Omental fat pad (tissue), 4 donors: ENCODE measurements around the gene NUB1. TPM values are rescaled to one million over a fixed set of nuclear protein-coding genes. Genes with fewer than 3 reads are reported as not detected.

Source experiments
- ATAC-seq: fragments of 150-250 bp; one replicate; pipeline ENCODE4 v1.9.1; 2016; ENCODE audit warnings: mild to moderate bottlenecking, moderate library complexity; ENCODE audit not compliant: low FRiP score
- DNase-seq: peaks from one replicate; pipeline ENCODE4 v3.0.0-alpha.2; 2019; ENCODE audit warnings: low spot score
- CTCF ChIP-seq, 3 donors: fragments of 450-650 bp; IDR thresholded peaks; one replicate each; pipeline ENCODE4 v1.5.1; 2016 to 2017; ENCODE audit warnings: antibody characterized with exemption in 3 of 3, mild to moderate bottlenecking in 3 of 3, moderate library complexity in 2 of 3
- total RNA-seq, 4 donors: library from RNA; depleted of rRNA; stranded (reverse); fragments of >200 nt; gene quantifications; one replicate each; pipeline ENCODE4 v1.1.0, GENCODE V29; 2016

The NUB1 gene
- total RNA-seq, 4 donors from 2014 or later, result 48.6 to 76.4 (median 56.0) TPM

- ATAC-seq (no peak), DNase-seq (no peak)
These were observed 42.7 kb downstream of the NUB1 start for GRCh38 chr7:151384352-151384697.

GRCh38 chr7:151384776-151385625, 43.4 kb downstream of the NUB1 start:
- no peak for TF ChIP-seq CTCF (IDR thresholded peaks at IDR 0.05)
- no peak for DNase-seq
- no peak for ATAC-seq

More at GRCh38 chr7:151384352-151384697, 42.7 kb downstream of the NUB1 start:
- TF ChIP-seq CTCF (IDR thresholded peaks at IDR 0.05), result no peak

- no peak for TF ChIP-seq CTCF (IDR thresholded peaks at IDR 0.05)
- ATAC-seq (no peak), DNase-seq (no peak)
These were observed 44.2 kb downstream of the NUB1 start for GRCh38 chr7:151385626-151386300.

GRCh38 chr7:151386301-151387160, 44.9 kb downstream of the NUB1 start:
- DNase-seq (no peak), ATAC-seq (no peak)
- TF ChIP-seq CTCF (IDR thresholded peaks at IDR 0.05), result no peak

- DNase-seq (no peak), ATAC-seq (no peak)
- no peak for TF ChIP-seq CTCF (IDR thresholded peaks at IDR 0.05)
These were observed 45.8 kb downstream of the NUB1 start for GRCh38 chr7:151387161-151388006.

GRCh38 chr7:151388007-151388297, 46.3 kb downstream of the NUB1 start:
- no peak for DNase-seq
- ATAC-seq, result no peak
- no peak for TF ChIP-seq CTCF (IDR thresholded peaks at IDR 0.05)
